Fibroblast of skin of right quadriceps (primary cell): ENCODE data around the gene UMPS.

ENCODE experiments used
- DNase-seq: peaks from one replicate; pipeline ENCODE4 v3.0.0-alpha.2; 2013

Gene UMPS

DNA sequence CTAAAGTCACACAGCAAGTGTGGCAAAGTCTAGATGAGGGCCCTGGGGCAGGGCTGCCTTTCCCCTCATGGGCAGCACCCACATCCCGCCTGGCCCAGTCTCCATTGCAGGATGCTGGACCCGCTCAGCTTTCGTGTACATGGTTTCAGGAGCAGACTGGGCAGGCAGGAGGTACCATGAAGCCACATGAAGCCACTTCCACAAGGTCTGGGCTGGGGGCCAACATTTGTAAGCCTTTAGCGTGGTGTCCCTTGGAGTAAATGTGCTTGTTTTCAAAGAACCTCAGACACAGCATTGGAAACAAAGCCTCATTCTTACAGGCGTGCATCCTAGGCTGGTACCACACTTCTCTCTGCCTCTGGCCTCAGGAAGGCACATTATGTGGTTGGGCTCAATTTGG, 34.5 kb downstream of the UMPS start:
- DNase-seq: no peak

GRCh38 chr3:124765197-124765840, 35.1 kb downstream of the UMPS start:
- DNase-seq: no peak

GRCh38 chr3:124766113-124767095, 36.2 kb downstream of the UMPS start:
- no peak for DNase-seq

GRCh38 chr3:124767264-124767663, 37.0 kb downstream of the UMPS start:
- no peak for DNase-seq

DNA sequence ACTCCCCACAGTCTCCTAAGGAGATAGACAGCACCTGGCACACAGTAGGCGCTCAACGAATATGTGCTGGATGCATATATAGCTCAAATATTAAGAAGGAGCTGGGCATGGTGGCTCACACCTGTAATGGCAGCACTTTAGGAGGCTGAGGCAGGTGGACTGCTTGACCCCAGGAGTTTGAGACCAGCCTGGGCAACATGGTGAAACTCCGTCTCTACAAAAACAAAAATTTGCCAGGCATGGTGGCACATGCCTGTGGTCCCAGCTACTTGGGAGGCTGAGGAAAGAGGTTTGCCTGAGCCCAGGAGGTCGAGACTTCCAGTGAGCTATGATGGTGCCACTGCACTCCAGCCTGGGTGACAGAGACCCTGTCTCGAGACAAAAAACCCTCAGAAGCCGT, 37.4 kb downstream of the UMPS start:
- no peak for DNase-seq

DNA sequence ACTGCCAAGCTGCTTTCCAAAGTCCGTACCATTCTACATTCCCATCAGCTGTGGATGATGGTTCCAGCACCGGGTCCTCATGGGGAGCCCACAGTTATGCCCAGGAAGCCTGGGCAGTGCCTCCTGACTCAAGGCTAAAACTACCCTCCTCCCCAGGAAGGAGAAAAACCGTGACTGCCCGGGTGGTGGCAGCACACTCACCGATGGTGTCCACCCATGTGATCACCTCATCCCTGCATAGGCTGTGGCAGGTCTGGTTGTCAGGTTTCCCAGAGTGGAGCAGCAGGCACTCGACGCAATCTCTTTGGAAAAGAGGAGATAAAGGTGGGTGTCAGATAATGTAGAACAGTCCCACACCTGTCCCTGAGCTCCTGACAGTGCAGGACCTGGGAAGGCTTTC, 38.6 kb downstream of the UMPS start:
- no peak for DNase-seq

- DNase-seq: no peak
Measured at GRCh38 chr3:124769462-124769861, 39.2 kb downstream of the UMPS start.

DNA sequence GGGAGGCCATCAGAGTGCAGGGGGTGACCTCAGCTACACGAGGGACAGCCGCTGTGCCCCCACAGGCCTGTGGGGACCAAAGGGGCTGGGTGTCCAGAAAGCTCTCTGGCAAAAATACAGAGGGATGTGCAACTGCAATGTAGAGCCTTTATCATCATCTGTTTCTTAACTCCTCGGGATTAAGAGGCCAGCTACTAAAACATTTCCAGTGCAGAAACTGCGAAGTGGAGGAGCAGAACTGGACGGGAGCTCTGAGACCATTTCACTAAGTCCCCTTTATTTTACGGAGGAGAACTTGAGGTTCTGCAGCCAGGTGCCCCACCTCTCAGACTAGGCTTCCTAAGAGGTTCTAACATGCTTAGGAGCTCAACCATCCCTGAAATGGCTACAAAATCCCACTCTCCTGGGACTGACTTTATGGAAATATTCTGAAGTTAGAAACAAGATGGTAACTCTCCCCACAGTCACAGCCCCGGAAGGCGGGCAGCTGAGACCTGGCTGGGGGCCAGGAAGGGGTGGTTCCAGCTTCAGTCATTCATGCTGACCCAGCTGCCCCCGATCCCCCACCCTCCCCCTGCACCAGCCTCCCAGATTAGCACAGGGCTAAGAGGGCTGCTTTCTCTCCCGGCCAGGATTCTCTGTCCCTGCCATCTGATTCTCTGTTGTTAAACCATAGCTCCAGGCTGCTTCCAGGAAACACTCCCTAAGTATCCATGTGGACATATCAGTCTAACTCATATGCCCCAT, 40.3 kb downstream of the UMPS start:
- no peak for DNase-seq

DNA sequence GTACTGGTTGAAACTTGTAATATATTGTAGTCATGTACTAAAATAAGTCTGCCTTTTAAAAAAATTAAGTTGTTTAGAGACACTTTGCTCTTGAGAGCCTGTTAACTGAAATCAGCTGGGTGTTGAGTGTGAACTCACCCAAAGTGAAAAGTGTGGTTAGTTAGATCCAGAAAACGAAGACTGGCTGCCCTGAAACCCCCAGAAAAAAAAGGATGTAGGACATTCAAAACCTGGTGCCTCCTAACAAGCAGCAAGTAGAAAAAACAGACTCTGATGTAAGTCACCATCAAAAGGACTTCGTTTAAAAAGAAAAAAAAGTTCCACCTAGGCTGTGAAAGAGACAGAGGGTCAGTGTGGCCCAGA, 40.8 kb downstream of the UMPS start:
- no peak for DNase-seq

DNA sequence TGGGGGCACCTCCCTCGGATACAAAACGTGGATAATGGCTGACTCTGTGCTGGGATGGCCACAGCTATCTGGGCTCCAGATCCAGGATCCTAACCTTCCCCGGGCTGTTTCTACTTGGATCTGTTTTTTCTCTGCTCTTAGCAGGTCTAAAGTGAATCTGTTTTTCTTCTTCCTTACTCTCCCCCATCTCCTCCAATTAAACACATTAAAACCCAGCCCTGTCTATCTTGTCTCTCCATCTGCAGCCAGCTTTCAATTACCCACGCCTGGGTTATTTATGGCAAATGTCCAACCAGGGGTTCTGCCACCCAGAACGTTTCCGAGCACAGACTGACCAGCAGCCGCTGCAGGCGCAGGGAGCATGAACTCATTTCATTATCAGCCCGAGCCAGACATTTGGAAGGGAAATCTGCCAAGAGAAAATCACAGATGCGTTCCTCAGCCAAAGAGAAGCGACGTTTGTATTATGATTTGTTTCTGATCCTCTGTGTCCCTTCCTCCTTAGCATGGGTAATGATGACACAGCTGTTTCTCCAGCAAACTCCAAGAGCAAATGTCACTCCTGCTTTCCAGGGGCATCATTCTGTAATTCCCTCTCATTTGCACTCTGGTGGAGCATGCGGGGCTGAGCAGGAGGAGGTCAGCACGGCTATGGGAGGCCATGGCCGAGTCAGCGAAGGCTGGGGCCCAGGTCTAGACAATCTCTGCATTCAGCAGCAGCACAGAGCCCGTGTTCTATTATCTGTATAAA, 42.0 kb downstream of the UMPS start:
- DNase-seq: peak; percentile 54

GRCh38 chr3:124773351-124774326, 43.4 kb downstream of the UMPS start:
- no peak for DNase-seq

DNA sequence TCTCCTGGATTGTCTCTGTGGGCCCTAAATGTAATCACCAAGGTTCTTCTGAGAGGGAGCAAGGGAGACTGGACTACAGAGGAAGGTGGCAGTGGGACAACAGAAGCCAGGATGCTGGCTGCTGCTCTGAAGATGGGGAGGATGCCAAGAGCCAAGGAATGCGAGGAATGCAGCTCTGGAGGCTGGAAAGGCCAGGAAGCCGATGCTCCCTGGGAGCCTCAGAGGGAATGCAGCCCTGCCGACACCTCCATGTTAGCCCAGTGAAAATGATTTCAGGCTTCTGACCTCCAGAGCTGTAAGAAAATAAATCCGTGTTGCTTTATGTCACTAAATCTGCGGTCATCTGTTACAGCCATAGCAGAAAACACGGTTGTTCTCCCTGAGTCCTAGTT, 44.1 kb downstream of the UMPS start:
- peak; percentile 87 for DNase-seq

DNA sequence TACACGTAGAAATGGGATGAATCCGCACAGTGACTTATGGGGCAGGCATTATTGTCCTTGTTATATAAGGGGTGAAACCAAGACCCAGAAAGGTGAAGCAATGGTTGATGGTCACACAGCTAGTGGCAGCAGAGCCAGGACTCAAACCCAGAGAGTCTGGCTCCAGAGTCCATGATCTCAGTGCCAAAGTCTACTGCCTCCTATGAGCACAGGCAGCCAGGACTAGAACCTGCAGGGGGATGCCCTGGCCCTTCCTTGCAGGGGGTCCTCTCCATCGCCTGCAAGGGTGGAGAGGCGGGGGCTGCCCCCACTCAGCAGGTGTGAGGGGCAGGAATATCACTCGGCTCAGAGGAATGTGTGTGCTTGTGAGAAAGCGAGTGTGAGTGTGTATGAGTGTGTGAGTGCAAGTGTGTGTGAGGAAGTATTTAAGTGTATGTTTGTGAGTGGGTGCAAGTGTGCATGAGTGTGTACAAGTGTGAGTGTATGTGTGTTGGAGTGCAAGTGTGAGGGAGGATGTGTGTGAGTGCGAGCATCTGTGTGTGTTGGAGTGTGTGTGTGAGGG, 44.7 kb downstream of the UMPS start:
- no peak for DNase-seq

- no peak for DNase-seq
Measured at GRCh38 chr3:124775877-124776276, 45.6 kb downstream of the UMPS start.

GRCh38 chr3:124776856-124777255, 46.6 kb downstream of the UMPS start:
- no peak for DNase-seq

- DNase-seq: no peak
Measured at GRCh38 chr3:124777762-124778470, 47.7 kb downstream of the UMPS start.

DNA sequence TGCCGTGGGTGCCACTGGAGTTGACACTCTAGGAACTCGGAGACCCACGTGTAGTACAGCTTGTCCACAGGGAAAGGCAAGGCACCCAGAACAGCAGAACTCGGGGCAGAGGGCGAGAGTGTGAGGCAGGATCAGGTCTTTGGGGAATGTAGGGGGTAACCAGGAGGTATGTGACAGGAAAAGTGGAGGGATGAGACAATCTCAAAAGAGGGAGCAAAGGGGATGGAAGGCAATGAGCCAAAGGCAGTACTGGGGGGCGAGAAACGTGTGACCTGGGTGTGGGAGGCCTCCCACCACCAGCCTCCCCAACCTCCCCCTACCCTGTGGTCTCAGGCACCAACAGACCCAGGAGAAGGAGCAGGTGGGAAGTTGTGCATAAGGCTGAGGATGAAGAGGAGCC, 48.9 kb downstream of the UMPS start:
- DNase-seq: no peak

DNA sequence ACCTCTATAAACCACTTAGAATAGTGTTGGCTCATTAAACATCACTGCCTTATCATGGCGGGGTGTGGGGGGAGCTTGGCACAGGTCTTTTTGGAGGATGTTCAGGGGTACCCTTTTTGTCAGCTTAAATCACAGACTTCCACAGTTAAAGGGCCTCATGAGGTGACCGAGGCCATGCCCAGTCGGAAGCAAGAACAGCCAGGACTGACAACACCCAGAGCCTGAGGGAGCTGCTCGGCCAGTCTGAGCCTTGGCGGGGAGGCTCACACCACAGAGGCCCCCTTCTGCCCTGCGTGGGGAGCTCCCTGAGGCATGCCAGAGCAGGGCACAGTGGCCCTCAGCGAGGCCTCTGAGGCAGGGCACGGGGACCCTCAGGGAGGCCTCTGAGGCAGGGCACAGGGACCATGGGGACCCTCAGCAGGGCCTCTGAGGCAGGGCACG, 49.5 kb downstream of the UMPS start:
- DNase-seq: no peak

DNA sequence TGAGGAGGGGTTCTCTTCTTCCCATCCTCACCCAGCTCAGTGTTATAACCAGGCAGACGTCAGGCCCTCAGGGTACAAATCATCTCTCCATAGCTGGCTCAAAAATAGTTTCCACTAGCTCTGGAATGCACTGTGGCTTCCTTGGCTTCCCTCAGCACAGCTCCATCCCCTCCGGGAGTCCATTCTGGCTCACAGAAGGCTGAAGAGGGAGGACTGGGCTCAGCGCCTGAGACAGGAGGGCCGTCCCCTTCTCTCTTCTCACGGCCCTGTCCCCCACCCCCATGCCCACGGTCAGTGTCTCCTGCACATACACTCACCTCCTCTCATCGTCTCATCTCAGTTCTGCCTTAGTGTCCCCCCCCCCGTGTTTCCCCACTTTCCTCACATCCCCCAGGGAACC, 50.1 kb downstream of the UMPS start:
- peak; percentile 92 for DNase-seq

- DNase-seq: peak; percentile 78
Measured at GRCh38 chr3:124780761-124781475, 50.7 kb downstream of the UMPS start.
